CD14-positive monocyte (primary cell): ENCODE measurements around the gene GNB4. TPM values are rescaled to one million over a fixed set of nuclear protein-coding genes. Genes with fewer than 3 reads are reported as not detected.

Experiments
- DNase-seq, 3 donors: peaks; one replicate each; pipeline ENCODE4 v3.0.0-alpha.2; 2011 to 2022
- H2AFZ ChIP-seq: 2 replicates; pipeline ENCODE4 v1.6.0; 2012; ENCODE audit warnings: mild to moderate bottlenecking, low read depth, low read length, inconsistent platforms; ENCODE audit not compliant: insufficient read depth, poor library complexity, severe bottlenecking
- H3K27ac ChIP-seq, 2 donors: 1 replicate in 1 of 2; 2 replicates in 1 of 2; pipeline ENCODE4 v1.5.1; 2012 to 2013; ENCODE audit warnings: low read length in 2 of 2, control low read depth in 1 of 2, inconsistent platforms in 1 of 2, low read depth in 1 of 2, mild to moderate bottlenecking in 1 of 2
- H3K27me3 ChIP-seq, 2 donors: one replicate each; pipeline versions ENCODE4 v1.6.0 to v1.6.1; 2011 to 2013; ENCODE audit warnings: low read length in 2 of 2; ENCODE audit not compliant: control insufficient read depth in 2 of 2, insufficient read depth in 2 of 2
- H3K36me3 ChIP-seq, 2 donors: replicated peaks in 1 of 2; 1 replicate in 1 of 2; 2 replicates in 1 of 2; pipeline versions ENCODE4 v1.5.1 to v1.6.1; 2012 to 2013; ENCODE audit warnings: low read length in 2 of 2, control low read depth in 1 of 2, inconsistent platforms in 1 of 2, mild to moderate bottlenecking in 1 of 2; ENCODE audit not compliant: insufficient read depth in 2 of 2, control insufficient read depth in 1 of 2
- H3K4me1 ChIP-seq, 2 donors: 1 replicate in 1 of 2; 2 replicates in 1 of 2; pipeline versions ENCODE4 v1.5.1 to v1.6.1; 2012 to 2013; ENCODE audit warnings: low read length in 2 of 2, control low read depth in 1 of 2, inconsistent platforms in 1 of 2, mild to moderate bottlenecking in 1 of 2, moderate library complexity in 1 of 2; ENCODE audit not compliant: insufficient read depth in 2 of 2, control insufficient read depth in 1 of 2
- H3K4me2 ChIP-seq: replicated peaks from 2 replicates; pipeline ENCODE3; 2012; ENCODE audit warnings: low read length, moderate library complexity, mild to moderate bottlenecking; ENCODE audit not compliant: poor library complexity, severe bottlenecking; ENCODE audit errors: extremely low read depth
- H3K4me3 ChIP-seq, 3 experiments: fragments of 200-600 bp in 1 of 3; sonication (generic) in 1 of 3; replicated peaks in 1 of 3; 1 replicate in 2 of 3; 2 replicates in 1 of 3; pipeline ENCODE4 v1.5.1; 2011 to 2013; ENCODE audit warnings: low read length in 3 of 3, mild to moderate bottlenecking in 3 of 3, control low read depth in 2 of 3, low read depth in 2 of 3, inconsistent platforms in 1 of 3, moderate library complexity in 1 of 3
- H3K79me2 ChIP-seq: 2 replicates; pipeline ENCODE4 v1.6.0; 2012; ENCODE audit warnings: mild to moderate bottlenecking, control low read depth, inconsistent platforms, low read length, moderate library complexity; ENCODE audit not compliant: insufficient read depth
- H3K9ac ChIP-seq: 2 replicates; pipeline ENCODE4 v1.6.0; 2017; ENCODE audit warnings: low read length, mild to moderate bottlenecking; ENCODE audit not compliant: insufficient read depth, poor library complexity, severe bottlenecking
- H3K9me3 ChIP-seq, 2 donors: replicated peaks in 1 of 2; 1 replicate in 1 of 2; 2 replicates in 1 of 2; pipeline versions ENCODE4 v1.5.1 to v1.6.1; 2012 to 2013; ENCODE audit warnings: low read length in 2 of 2, control low read depth in 1 of 2; ENCODE audit not compliant: control insufficient read depth in 1 of 2, insufficient read depth in 1 of 2
- H4K20me1 ChIP-seq: 2 replicates; pipeline ENCODE4 v1.6.0; 2012; ENCODE audit warnings: mild to moderate bottlenecking, low read length, control low read depth, moderate library complexity; ENCODE audit not compliant: insufficient read depth
- H3K27ac Mint-ChIP-seq, 7 donors: one replicate each; pipeline ENCODE4 v1.8.0; 2020; ENCODE audit warnings: mild to moderate bottlenecking in 7 of 7, mixed read lengths in 7 of 7, moderate library complexity in 6 of 7, inconsistent platforms in 2 of 7
- H3K27me3 Mint-ChIP-seq, 3 donors: one replicate each; pipeline ENCODE4 v1.8.0; 2021 to 2022; ENCODE audit warnings: low read depth in 3 of 3, mild to moderate bottlenecking in 3 of 3, mixed read lengths in 3 of 3, moderate library complexity in 3 of 3, inconsistent platforms in 1 of 3
- H3K36me3 Mint-ChIP-seq, 2 donors: one replicate each; pipeline ENCODE4 v1.8.0; 2020; ENCODE audit warnings: mixed read lengths in 2 of 2, inconsistent platforms in 1 of 2, mild to moderate bottlenecking in 1 of 2
- H3K4me1 Mint-ChIP-seq: one replicate; pipeline ENCODE4 v1.8.0; 2020; ENCODE audit warnings: mild to moderate bottlenecking, mixed read lengths
- H3K4me3 Mint-ChIP-seq, 2 donors: one replicate each; pipeline ENCODE4 v1.8.0; 2020; ENCODE audit warnings: mild to moderate bottlenecking in 2 of 2, mixed read lengths in 2 of 2, moderate library complexity in 1 of 2
- H3K9me3 Mint-ChIP-seq, 7 donors: one replicate each; pipeline ENCODE4 v1.8.0; 2020 to 2022; ENCODE audit warnings: mixed read lengths in 7 of 7, mild to moderate bottlenecking in 6 of 7, moderate library complexity in 6 of 7, inconsistent platforms in 2 of 7
- CTCF ChIP-seq: fragments of 200-600 bp; IDR thresholded peaks from one replicate; pipeline ENCODE4 v1.8.0; 2022; ENCODE audit warnings: antibody characterized with exemption, mild to moderate bottlenecking
- WGBS: methylation state at CpG from one replicate; pipeline ENCODE4 v1.1.5; 2013; ENCODE audit warnings: missing lambda C conversion rate; ENCODE audit not compliant: insufficient coverage; 5-methylcytosine and 5-hydroxymethylcytosine counted together
- intact Hi-C, 2 donors: fragments of 100-400 bp; cut with micrococcal nuclease; formaldehyde crosslinking; loops; one replicate each; pipeline versions ENCODE4 v1.15.0 to v1.15.1; 2023
- polyA plus RNA-seq, 3 donors: library from polyadenylated mRNA; depleted of rRNA in 1 of 3; unstranded in 2 of 3; stranded (reverse) in 1 of 3; fragments of 300-500 nt in 2 of 3; fragments of >200 nt in 1 of 3; fragmentation: Illumina TruSeq in 2 of 3; gene quantifications; 1 replicate in 2 of 3; 2 replicates in 1 of 3; pipeline ENCODE4 v1.2.3, GENCODE V29; 2012 to 2021

GNB4 gene
- polyA plus RNA-seq, 3 donors = 15.4 to 65.1 (median 63.5) TPM

- H3K4me2 ChIP-seq = peak overlapping the region; percentile 74
- TF ChIP-seq CTCF = no peak
- Mint-ChIP-seq H3K27me3 (no peaks in the 10 kb centered on the region), H3K36me3 (peaks cover 10 to 18% of the 10 kb centered on the region in 2 donors), H3K9me3 (no peaks in the 10 kb centered on the region), H3K27ac (peak overlapping the region; percentile 85 to 92 (median 89)), H3K4me3 (peak overlapping the region; percentile 89 to 91), H3K4me1 (peaks cover 41% of the 10 kb centered on the region)
- peak overlapping the region; percentile 87 for H3K9ac ChIP-seq
- H3K79me2 ChIP-seq = peaks cover 57% of the 10 kb centered on the region
- peaks cover 50% of the 10 kb centered on the region for H4K20me1 ChIP-seq
- peak overlapping the region; percentile 83 to 92 for H3K27ac ChIP-seq
- H3K4me3 ChIP-seq = peak overlapping the region; percentile 77 to 99 (median 87)
- peaks cover 22 to 25% of the 10 kb centered on the region in 2 donors for H3K4me1 ChIP-seq
- H3K27me3 ChIP-seq = no peaks in the 10 kb centered on the region
- peak in 1 of 3 donors; percentile 6 for DNase-seq
- H3K9me3 ChIP-seq = no peaks in the 10 kb centered on the region
- peak overlapping the region; percentile 81 for H2AFZ ChIP-seq
- intact Hi-C loops = loop anchor here in 1 of 2 donors (5.0 to 10.0 kb wide), 2 partner anchors 112 to 305 kb away; partner anchors contain the start of genes ACTL6A and PIK3CA
- WGBS = no CpG with 5 or more reads among the region's 12 CpGs
- peaks cover 3 to 5% of the 10 kb centered on the region in 2 donors for H3K36me3 ChIP-seq
These were observed 989 bp downstream of the GNB4 start for GRCh38 chr3:179450261-179450701.

- H3K9me3 Mint-ChIP-seq = no peaks in the 10 kb centered on the region
- H3K9me3 ChIP-seq = no peaks in the 10 kb centered on the region
- peaks cover 63% of the 10 kb centered on the region for H3K79me2 ChIP-seq
- TF ChIP-seq CTCF = no peak
- H3K27ac ChIP-seq = peak overlapping the region in 1 of 2 donors; percentile 92
- no peak overlapping the region for H3K9ac ChIP-seq
- H4K20me1 ChIP-seq = peaks cover 57% of the 10 kb centered on the region
- H3K36me3 Mint-ChIP-seq = peaks cover 10 to 20% of the 10 kb centered on the region in 2 donors
- no CpG with 5 or more reads among the region's 2 CpGs for WGBS
- peak overlapping the region; percentile 89 to 91 for H3K4me3 Mint-ChIP-seq
- H3K4me2 ChIP-seq = peak overlapping the region; percentile 74
- H3K36me3 ChIP-seq = peaks cover 3 to 5% of the 10 kb centered on the region in 2 donors
- intact Hi-C loops = loop anchor here (5.0 to 10.0 kb wide), 3 partner anchors 105 to 305 kb away; partner anchors contain the start of genes ACTL6A (in 2 of the 2), MFN1 (in 1 of the 2) and PIK3CA (in 1 of the 2)
- H2AFZ ChIP-seq = no peak overlapping the region
- H3K4me1 Mint-ChIP-seq = peaks cover 42% of the 10 kb centered on the region
- no peaks in the 10 kb centered on the region for H3K27me3 Mint-ChIP-seq
- H3K4me3 ChIP-seq = peak overlapping the region; percentile 77 to 99 (median 87)
- H3K27ac Mint-ChIP-seq = peak overlapping the region in 2 of 7 donors; percentile 86 to 88
- no peak for DNase-seq
- peaks cover 22 to 25% of the 10 kb centered on the region in 2 donors for H3K4me1 ChIP-seq
- H3K27me3 ChIP-seq = no peaks in the 10 kb centered on the region
These were observed 1.6 kb downstream of the GNB4 start for GRCh38 chr3:179449636-179450035.
